ENCODE measurements around the gene ST13. TPM values are rescaled to one million over a fixed set of nuclear protein-coding genes. Genes with fewer than 3 reads are reported as not detected.

ST13 gene
- total and polyA plus RNA-seq, 2 experiments from 2014 or later: 159 to 238 TPM

DNA sequence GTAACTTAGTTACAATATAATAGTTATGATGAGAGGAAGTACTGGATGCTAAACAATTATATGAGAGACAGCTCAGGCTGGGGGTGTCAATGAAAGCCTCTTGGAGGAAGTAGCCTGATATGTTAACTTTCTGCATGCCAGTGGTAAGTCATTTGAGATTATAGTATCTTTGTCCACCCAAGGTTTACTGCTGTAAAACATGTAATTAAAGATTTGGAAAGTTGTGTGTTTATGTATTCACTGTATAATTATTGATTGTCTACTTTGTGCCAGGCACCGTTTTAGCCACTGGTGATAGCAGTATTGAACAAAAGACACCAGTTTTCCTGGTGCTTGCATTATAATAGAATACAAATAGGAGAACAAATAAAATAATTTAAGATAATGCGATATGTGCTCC lies 6.1 kb upstream of the ST13 start:
- ATAC-seq (no peak), DNase-seq (ENCODE audit: low spot score) (no peak)
- H3K9me2 ChIP-seq (ENCODE audit: insufficient read depth): no peaks in the 10 kb centered on the region
- H3K36me3 Mint-ChIP-seq (ENCODE audit: low read depth): peaks cover 12% of the 10 kb centered on the region
- H3K27ac Mint-ChIP-seq: no peak overlapping the region
- H3K36me3 ChIP-seq (ENCODE audit: insufficient read depth): no peaks in the 10 kb centered on the region
- peaks cover 10% of the 10 kb centered on the region for H3K4me1 ChIP-seq (ENCODE audit: insufficient read depth)
- no peak overlapping the region for H2AFZ ChIP-seq
- peaks cover 17% of the 10 kb centered on the region for H3K4me1 Mint-ChIP-seq
- no peak overlapping the region for H3K4me3 ChIP-seq
- no peaks in the 10 kb centered on the region for H3K9me3 Mint-ChIP-seq
- no peak overlapping the region for H3K4me3 Mint-ChIP-seq
- 0 out of 2 replicates have a peak overlapping the region, but pooled peaks have one; percentile 57 for H3K27ac ChIP-seq (ENCODE audit: low read depth)
- TF ChIP-seq STAT1 (IDR thresholded peaks at IDR 0.05; ENCODE audit: unreplicated experiment): no peak
- TF ChIP-seq, protein P1, sequence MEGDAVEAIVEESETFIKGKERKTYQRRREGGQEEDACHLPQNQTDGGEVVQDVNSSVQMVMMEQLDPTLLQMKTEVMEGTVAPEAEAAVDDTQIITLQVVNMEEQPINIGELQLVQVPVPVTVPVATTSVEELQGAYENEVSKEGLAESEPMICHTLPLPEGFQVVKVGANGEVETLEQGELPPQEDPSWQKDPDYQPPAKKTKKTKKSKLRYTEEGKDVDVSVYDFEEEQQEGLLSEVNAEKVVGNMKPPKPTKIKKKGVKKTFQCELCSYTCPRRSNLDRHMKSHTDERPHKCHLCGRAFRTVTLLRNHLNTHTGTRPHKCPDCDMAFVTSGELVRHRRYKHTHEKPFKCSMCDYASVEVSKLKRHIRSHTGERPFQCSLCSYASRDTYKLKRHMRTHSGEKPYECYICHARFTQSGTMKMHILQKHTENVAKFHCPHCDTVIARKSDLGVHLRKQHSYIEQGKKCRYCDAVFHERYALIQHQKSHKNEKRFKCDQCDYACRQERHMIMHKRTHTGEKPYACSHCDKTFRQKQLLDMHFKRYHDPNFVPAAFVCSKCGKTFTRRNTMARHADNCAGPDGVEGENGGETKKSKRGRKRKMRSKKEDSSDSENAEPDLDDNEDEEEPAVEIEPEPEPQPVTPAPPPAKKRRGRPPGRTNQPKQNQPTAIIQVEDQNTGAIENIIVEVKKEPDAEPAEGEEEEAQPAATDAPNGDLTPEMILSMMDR (conservative IDR thresholded peaks at IDR 0.05; ENCODE audit: low read depth in 2 of 2): no peak
- TF ChIP-seq, protein P2, sequence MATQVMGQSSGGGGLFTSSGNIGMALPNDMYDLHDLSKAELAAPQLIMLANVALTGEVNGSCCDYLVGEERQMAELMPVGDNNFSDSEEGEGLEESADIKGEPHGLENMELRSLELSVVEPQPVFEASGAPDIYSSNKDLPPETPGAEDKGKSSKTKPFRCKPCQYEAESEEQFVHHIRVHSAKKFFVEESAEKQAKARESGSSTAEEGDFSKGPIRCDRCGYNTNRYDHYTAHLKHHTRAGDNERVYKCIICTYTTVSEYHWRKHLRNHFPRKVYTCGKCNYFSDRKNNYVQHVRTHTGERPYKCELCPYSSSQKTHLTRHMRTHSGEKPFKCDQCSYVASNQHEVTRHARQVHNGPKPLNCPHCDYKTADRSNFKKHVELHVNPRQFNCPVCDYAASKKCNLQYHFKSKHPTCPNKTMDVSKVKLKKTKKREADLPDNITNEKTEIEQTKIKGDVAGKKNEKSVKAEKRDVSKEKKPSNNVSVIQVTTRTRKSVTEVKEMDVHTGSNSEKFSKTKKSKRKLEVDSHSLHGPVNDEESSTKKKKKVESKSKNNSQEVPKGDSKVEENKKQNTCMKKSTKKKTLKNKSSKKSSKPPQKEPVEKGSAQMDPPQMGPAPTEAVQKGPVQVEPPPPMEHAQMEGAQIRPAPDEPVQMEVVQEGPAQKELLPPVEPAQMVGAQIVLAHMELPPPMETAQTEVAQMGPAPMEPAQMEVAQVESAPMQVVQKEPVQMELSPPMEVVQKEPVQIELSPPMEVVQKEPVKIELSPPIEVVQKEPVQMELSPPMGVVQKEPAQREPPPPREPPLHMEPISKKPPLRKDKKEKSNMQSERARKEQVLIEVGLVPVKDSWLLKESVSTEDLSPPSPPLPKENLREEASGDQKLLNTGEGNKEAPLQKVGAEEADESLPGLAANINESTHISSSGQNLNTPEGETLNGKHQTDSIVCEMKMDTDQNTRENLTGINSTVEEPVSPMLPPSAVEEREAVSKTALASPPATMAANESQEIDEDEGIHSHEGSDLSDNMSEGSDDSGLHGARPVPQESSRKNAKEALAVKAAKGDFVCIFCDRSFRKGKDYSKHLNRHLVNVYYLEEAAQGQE (IDR thresholded peaks at IDR 0.05; ENCODE audit: unreplicated experiment): no peak
- TF ChIP-seq, protein P3, sequence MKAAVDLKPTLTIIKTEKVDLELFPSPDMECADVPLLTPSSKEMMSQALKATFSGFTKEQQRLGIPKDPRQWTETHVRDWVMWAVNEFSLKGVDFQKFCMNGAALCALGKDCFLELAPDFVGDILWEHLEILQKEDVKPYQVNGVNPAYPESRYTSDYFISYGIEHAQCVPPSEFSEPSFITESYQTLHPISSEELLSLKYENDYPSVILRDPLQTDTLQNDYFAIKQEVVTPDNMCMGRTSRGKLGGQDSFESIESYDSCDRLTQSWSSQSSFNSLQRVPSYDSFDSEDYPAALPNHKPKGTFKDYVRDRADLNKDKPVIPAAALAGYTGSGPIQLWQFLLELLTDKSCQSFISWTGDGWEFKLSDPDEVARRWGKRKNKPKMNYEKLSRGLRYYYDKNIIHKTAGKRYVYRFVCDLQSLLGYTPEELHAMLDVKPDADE (IDR thresholded peaks at IDR 0.05): no peak
- TF ChIP-seq POLR2AphosphoS5 (IDR thresholded peaks at IDR 0.05; ENCODE audit: low read depth): no peak
- no peak for TF ChIP-seq EZH2phosphoT487 (IDR thresholded peaks at IDR 0.05; ENCODE audit: unreplicated experiment)
- TF ChIP-seq ZNF331 (CRISPR knock-in tag; IDR thresholded peaks at IDR 0.05; ENCODE audit: low read depth): no peak
- no peak for TF ChIP-seq CREB1 (CRISPR knock-in tag; IDR thresholded peaks at IDR 0.05; ENCODE audit: low read depth)
- TF ChIP-seq, protein P4, sequence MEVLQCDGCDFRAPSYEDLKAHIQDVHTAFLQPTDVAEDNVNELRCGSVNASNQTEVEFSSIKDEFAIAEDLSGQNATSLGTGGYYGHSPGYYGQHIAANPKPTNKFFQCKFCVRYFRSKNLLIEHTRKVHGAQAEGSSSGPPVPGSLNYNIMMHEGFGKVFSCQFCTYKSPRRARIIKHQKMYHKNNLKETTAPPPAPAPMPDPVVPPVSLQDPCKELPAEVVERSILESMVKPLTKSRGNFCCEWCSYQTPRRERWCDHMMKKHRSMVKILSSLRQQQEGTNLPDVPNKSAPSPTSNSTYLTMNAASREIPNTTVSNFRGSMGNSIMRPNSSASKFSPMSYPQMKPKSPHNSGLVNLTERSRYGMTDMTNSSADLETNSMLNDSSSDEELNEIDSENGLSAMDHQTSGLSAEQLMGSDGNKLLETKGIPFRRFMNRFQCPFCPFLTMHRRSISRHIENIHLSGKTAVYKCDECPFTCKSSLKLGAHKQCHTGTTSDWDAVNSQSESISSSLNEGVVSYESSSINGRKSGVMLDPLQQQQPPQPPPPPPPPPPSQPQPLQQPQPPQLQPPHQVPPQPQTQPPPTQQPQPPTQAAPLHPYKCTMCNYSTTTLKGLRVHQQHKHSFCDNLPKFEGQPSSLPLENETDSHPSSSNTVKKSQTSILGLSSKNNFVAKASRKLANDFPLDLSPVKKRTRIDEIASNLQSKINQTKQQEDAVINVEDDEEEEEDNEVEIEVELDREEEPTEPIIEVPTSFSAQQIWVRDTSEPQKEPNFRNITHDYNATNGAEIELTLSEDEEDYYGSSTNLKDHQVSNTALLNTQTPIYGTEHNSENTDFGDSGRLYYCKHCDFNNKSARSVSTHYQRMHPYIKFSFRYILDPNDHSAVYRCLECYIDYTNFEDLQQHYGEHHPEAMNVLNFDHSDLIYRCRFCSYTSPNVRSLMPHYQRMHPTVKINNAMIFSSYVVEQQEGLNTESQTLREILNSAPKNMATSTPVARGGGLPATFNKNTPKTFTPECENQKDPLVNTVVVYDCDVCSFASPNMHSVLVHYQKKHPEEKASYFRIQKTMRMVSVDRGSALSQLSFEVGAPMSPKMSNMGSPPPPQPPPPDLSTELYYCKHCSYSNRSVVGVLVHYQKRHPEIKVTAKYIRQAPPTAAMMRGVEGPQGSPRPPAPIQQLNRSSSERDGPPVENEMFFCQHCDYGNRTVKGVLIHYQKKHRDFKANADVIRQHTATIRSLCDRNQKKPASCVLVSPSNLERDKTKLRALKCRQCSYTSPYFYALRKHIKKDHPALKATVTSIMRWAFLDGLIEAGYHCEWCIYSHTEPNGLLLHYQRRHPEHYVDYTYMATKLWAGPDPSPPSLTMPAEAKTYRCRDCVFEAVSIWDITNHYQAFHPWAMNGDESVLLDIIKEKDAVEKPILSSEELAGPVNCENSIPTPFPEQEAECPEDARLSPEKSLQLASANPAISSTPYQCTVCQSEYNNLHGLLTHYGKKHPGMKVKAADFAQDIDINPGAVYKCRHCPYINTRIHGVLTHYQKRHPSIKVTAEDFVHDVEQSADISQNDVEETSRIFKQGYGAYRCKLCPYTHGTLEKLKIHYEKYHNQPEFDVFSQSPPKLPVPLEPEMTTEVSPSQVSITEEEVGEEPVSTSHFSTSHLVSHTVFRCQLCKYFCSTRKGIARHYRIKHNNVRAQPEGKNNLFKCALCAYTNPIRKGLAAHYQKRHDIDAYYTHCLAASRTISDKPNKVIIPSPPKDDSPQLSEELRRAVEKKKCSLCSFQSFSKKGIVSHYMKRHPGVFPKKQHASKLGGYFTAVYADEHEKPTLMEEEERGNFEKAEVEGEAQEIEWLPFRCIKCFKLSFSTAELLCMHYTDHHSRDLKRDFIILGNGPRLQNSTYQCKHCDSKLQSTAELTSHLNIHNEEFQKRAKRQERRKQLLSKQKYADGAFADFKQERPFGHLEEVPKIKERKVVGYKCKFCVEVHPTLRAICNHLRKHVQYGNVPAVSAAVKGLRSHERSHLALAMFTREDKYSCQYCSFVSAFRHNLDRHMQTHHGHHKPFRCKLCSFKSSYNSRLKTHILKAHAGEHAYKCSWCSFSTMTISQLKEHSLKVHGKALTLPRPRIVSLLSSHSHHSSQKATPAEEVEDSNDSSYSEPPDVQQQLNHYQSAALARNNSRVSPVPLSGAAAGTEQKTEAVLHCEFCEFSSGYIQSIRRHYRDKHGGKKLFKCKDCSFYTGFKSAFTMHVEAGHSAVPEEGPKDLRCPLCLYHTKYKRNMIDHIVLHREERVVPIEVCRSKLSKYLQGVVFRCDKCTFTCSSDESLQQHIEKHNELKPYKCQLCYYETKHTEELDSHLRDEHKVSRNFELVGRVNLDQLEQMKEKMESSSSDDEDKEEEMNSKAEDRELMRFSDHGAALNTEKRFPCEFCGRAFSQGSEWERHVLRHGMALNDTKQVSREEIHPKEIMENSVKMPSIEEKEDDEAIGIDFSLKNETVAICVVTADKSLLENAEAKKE (CRISPR knock-in tag; IDR thresholded peaks at IDR 0.05): no peak
- TF ChIP-seq ZNF114 (CRISPR knock-in tag; IDR thresholded peaks at IDR 0.05): no peak
- TF ChIP-seq NANOG (IDR thresholded peaks at IDR 0.05; ENCODE audit: borderline replicate concordance): no peak
- no peak for TF ChIP-seq EZH2 (IDR thresholded peaks at IDR 0.05; ENCODE audit: low read depth, unreplicated experiment)
- no peak for TF ChIP-seq JUNB (IDR thresholded peaks at IDR 0.05; ENCODE audit: unreplicated experiment)
- no peak overlapping the region for H3K4me2 ChIP-seq
- H3K27me3 ChIP-seq (ENCODE audit: insufficient read depth): no peaks in the 10 kb centered on the region
- H4K20me1 ChIP-seq (replicated peaks; ENCODE audit: insufficient read depth): no peaks in the 10 kb centered on the region; the same call in none of the 2 replicates
- H3K27me3 Mint-ChIP-seq (ENCODE audit: insufficient read depth, low read depth, poor library complexity): peaks cover 3% of the 10 kb centered on the region
- no peaks in the 10 kb centered on the region for H3F3A ChIP-seq (replicated peaks; ENCODE audit: low read depth)
- peaks cover 77% of the 10 kb centered on the region for H3K79me2 ChIP-seq (replicated peaks; ENCODE audit: insufficient read depth)
